Adrenal gland (tissue), 12 donors: ENCODE measurements around the gene ADPRHL1. TPM values are rescaled to one million over a fixed set of nuclear protein-coding genes. Genes with fewer than 3 reads are reported as not detected.

Source experiments
- DNase-seq, 7 donors: peaks; one replicate each; pipeline ENCODE4 v3.0.0-alpha.2; 2019 to 2020
- H3K27ac ChIP-seq, 5 donors: fragments of 200-600 bp; sonication (generic) in 4 of 5; 1 replicate in 3 of 5; 2 replicates in 2 of 5; pipeline versions ENCODE4 v1.5.1 to v1.8.0; 2016 to 2020; ENCODE audit warnings: mild to moderate bottlenecking in 1 of 5
- H3K27me3 ChIP-seq: fragments of 200-600 bp; 2 replicates; pipeline ENCODE4 v1.8.0; 2021
- H3K36me3 ChIP-seq, 2 donors: fragments of 200-600 bp; replicated peaks in 1 of 2; 1 replicate in 1 of 2; 2 replicates in 1 of 2; pipeline versions ENCODE4 v1.5.1 to v1.8.0; 2018 to 2022
- H3K4me1 ChIP-seq, 2 donors: fragments of 200-600 bp; replicated peaks in 1 of 2; 1 replicate in 1 of 2; 2 replicates in 1 of 2; pipeline versions ENCODE4 v1.5.1 to v1.8.0; 2018 to 2021
- H3K4me3 ChIP-seq, 4 donors: fragments of 200-600 bp; sonication (generic) in 3 of 4; one replicate each; pipeline ENCODE4 v1.5.1; 2016 to 2018
- H3K9me3 ChIP-seq, 3 donors: fragments of 200-600 bp; sonication (generic) in 1 of 3; replicated peaks in 1 of 3; 1 replicate in 2 of 3; 2 replicates in 1 of 3; pipeline versions ENCODE4 v1.5.1 to v1.8.0; 2016 to 2021
- POLR2A ChIP-seq, 2 donors: fragments of 450-650 bp; IDR thresholded peaks; one replicate each; pipeline ENCODE4 v1.6.1; 2017; ENCODE audit warnings: antibody characterized with exemption in 2 of 2, mild to moderate bottlenecking in 2 of 2, moderate library complexity in 1 of 2
- WGBS, 4 donors: extraction: QIAGEN DNeasy Blood & Tissue Kit in 2 of 4; methylation state at CpG; one replicate each; pipeline versions ENCODE4 v1.1.5 to v1.1.7; 2013 to 2017; 5-methylcytosine and 5-hydroxymethylcytosine counted together
- intact Hi-C, 2 donors: fragments of 100-400 bp; cut with DNase I; formaldehyde crosslinking; loops; one replicate each; pipeline versions ENCODE4 v1.14.1 to v1.15.0; 2022 to 2023
- polyA plus RNA-seq, 3 donors: library from polyadenylated mRNA; stranded (reverse); fragments of 200-250 nt in 2 of 3; fragments of 350-450 nt in 1 of 3; fragmentation: Illumina TruSeq in 1 of 3; extraction: RNeasy Lipid Tissue Mini Kit (QIAGEN cat#74804) in 1 of 3; gene quantifications; one replicate each; pipeline ENCODE4 v1.2.3, GENCODE V29; 2013 to 2014
- total RNA-seq, 9 donors: library from RNA; depleted of rRNA in 4 of 9; stranded (reverse); fragments of >200 nt in 4 of 9; fragments of 120-200 nt in 1 of 9; fragmentation: NEBNext Ultra II Directional in 1 of 9; extraction: Animal tissue kit (Norgen Biotek cat#: 25700) in 1 of 9; gene quantifications; one replicate each; pipeline versions ENCODE4 v1.1.0 to v1.2.4, GENCODE V29; 2013 to 2023
- TF ChIP-seq, protein P1 (sequence below), 6 experiments: fragments of 450-650 bp in 4 of 6; fragments of 200-600 bp in 2 of 6; sonication (generic) in 1 of 6; IDR thresholded peaks; 1 replicate in 5 of 6; 2 replicates in 1 of 6; pipeline versions ENCODE4 v1.5.1 to v1.8.0; 2016 to 2021; ENCODE audit warnings: antibody characterized with exemption in 6 of 6, mild to moderate bottlenecking in 2 of 6, moderate library complexity in 1 of 6
- donor health status: healthy with polysubstance abuse.
- donor health status: Bipolar disorder and iron deficiency.
- donor health status: DM: yes; HTN: yes; CAD: no.
- donor health status: DM: no; HTN: no; CAD: no.
- donor health status: DM: no; HTN: no; CAD: no.
- donor health status: DM: yes; HTN: yes; CAD: no.

The ADPRHL1 gene
- total and polyA plus RNA-seq, 12 donors = 2.0 to 14.2 (median 4.0) TPM

DNA sequence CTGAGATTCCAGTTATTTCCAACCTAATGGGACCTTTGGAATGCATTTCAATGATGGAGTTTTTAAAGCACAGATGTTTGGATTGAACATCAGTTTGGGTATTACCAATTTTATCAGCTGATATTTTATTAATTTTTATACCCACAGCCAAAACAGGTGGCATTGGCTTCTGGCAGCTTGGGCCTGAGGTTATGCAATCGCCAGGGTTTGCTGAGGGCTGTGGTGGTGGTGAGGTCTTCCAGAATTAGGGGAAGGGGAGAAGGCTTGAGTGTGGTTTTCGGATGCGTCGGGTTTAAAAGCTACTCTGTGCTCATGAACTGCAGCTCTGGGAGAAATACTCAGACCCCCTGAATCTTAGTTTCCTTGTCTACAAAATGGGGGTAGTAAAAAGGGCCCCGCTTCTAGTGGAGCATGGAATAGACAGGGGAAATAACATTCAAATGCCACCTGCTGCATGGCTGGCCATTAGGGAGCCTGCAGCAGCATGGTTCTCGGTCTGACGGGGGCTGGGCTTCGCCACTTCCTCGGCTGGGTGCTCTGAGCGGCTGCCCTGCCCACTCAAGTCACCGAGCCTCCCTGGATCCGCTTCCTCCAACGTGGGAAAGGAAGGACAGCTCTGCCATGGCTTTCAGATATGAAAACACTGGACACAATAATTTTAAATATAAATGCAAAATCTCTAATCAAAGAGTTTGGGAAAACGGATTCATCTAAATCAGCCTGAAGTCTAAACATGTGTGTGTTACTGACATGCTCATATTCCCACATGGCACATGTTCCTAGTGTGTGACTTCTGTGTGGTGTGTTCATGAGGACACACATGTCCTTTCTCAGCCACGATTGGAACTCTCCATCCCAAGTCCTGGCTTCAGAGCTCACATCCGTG, 35.2 kb downstream of the ADPRHL1 start:
- TF ChIP-seq POLR2A (IDR thresholded peaks at IDR 0.05) = no peak
- TF ChIP-seq, protein P1, sequence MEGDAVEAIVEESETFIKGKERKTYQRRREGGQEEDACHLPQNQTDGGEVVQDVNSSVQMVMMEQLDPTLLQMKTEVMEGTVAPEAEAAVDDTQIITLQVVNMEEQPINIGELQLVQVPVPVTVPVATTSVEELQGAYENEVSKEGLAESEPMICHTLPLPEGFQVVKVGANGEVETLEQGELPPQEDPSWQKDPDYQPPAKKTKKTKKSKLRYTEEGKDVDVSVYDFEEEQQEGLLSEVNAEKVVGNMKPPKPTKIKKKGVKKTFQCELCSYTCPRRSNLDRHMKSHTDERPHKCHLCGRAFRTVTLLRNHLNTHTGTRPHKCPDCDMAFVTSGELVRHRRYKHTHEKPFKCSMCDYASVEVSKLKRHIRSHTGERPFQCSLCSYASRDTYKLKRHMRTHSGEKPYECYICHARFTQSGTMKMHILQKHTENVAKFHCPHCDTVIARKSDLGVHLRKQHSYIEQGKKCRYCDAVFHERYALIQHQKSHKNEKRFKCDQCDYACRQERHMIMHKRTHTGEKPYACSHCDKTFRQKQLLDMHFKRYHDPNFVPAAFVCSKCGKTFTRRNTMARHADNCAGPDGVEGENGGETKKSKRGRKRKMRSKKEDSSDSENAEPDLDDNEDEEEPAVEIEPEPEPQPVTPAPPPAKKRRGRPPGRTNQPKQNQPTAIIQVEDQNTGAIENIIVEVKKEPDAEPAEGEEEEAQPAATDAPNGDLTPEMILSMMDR (IDR thresholded peaks at IDR 0.05) = no peak
- Histone ChIP-seq H3K4me1 (no peaks in the 10 kb centered on the region), H3K9me3 (no peaks in the 10 kb centered on the region), H3K4me3 (no peak overlapping the region), H3K27me3 (no peaks in the 10 kb centered on the region), H3K27ac (no peak overlapping the region), H3K36me3 (no peaks in the 10 kb centered on the region)
- intact Hi-C loops = no loop called here
- 59 to 76% (median 63%) methylated on average over 16 of the region's 16 CpGs for WGBS, 4 donors
- DNase-seq = no peak

GRCh38 chr13:113417008-113417751, 36.1 kb downstream of the ADPRHL1 start:
- no peak overlapping the region for H3K27ac ChIP-seq

GRCh38 chr13:113415825-113416224, 37.5 kb downstream of the ADPRHL1 start:
- no peak for DNase-seq
- Histone ChIP-seq H3K4me3 (no peak overlapping the region), H3K27ac (no peak overlapping the region), H3K9me3 (no peaks in the 10 kb centered on the region), H3K4me1 (no peaks in the 10 kb centered on the region), H3K36me3 (no peaks in the 10 kb centered on the region), H3K27me3 (no peaks in the 10 kb centered on the region)
- no peak for TF ChIP-seq POLR2A (IDR thresholded peaks at IDR 0.05)
- TF ChIP-seq, protein P1 (IDR thresholded peaks at IDR 0.05) = no peak
- intact Hi-C loops = no loop called here
- 70 to 86% (median 81%) methylated on average over 8 of the region's 8 CpGs for WGBS, 4 donors

More at GRCh38 chr13:113417008-113417751, 36.1 kb downstream of the ADPRHL1 start:
- no peak for DNase-seq
- Histone ChIP-seq H3K4me3 (no peak overlapping the region), H3K36me3 (no peaks in the 10 kb centered on the region), H3K9me3 (no peaks in the 10 kb centered on the region), H3K27me3 (no peaks in the 10 kb centered on the region), H3K4me1 (no peaks in the 10 kb centered on the region)
- intact Hi-C loops = no loop called here
- 73 to 82% (median 75%) methylated on average over 24 to 28 of the region's 28 CpGs for WGBS, 4 donors
- TF ChIP-seq, protein P1 (IDR thresholded peaks at IDR 0.05) = no peak

- Histone ChIP-seq H3K36me3 (no peaks in the 10 kb centered on the region), H3K27ac (no peak overlapping the region), H3K27me3 (no peaks in the 10 kb centered on the region), H3K9me3 (no peaks in the 10 kb centered on the region), H3K4me3 (no peak overlapping the region), H3K4me1 (no peaks in the 10 kb centered on the region)
- intact Hi-C loops = no loop called here
- no peak for DNase-seq
- WGBS, 4 donors = 87 to 95% (median 90%) methylated on average over 7 to 15 of the region's 15 CpGs
- TF ChIP-seq, protein P1 (IDR thresholded peaks at IDR 0.05) = no peak
- no peak for TF ChIP-seq POLR2A (IDR thresholded peaks at IDR 0.05)
Measured at GRCh38 chr13:113415032-113415431, 38.3 kb downstream of the ADPRHL1 start.
